ENCODE measurements around the gene KCNJ10. TPM values are rescaled to one million over a fixed set of nuclear protein-coding genes. Genes with fewer than 3 reads are reported as not detected.

The KCNJ10 gene
- total RNA-seq, 1 experiment from 2014 or later: 1.4 TPM

DNA sequence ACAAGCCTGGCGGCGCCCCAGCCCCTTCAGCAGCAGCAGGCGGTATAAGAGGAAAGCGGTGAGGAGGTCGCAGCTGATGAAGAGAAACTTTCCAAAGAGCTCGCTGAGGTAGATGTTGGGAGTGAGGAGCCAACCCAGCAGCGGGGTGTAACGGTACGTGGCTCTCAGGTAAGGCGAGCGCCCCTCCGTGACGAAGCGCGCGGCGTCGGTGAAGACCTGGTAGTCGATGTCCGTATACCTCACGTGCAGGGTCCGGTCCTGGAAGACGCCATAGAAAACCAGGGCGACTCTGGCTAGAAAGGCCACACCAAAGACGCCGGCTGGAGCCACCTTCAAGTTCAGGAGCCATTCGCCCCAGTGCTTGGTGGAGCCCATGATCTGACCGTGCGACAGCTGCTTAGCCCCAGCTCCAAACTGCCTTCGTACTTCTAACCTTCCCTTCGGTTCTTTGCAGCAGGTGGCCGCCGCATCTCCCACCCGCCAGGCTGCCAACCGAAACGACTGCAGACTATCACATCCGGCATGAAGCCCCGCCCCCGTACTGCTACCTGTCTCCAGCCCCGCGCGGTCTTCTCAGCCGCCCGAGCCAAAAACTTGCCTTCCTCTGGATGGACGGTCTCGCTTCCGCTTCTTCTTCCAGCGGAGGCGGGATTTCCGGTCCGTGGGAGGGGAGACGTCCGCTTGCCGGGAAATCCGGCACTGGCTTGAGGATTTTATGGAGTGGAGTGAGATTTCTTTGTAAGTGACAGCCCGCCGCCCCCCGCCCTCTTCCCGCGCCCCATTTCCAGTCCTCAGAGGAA is 38.4 kb downstream of the KCNJ10 start, which contains the start of gene PIGM:
TSS of gene PIGM (minus strand) at position 626 of the 800 bp plus-strand sequence. CDS start at position 375, 251 bp downstream.
- peak within 1 kb of the TSS; percentile 91 for H3K4me3 Mint-ChIP-seq
- TF ChIP-seq ZNF232 (CRISPR knock-in tag; IDR thresholded peaks at IDR 0.05) (0 out of 2 replicates have a peak, but pooled peaks have one; percentile 12), FOXP1 (CRISPR knock-in tag; IDR thresholded peaks at IDR 0.05; ENCODE audit: borderline replicate concordance) (peak; percentile 69; the same call in 1 of the 2 replicates), TEAD1 (CRISPR knock-in tag; IDR thresholded peaks at IDR 0.05) (peak; percentile 48; the same call in 1 of the 2 replicates), ZNF532 (CRISPR knock-in tag; IDR thresholded peaks at IDR 0.05; ENCODE audit: borderline replicate concordance) (no peak), MAX (CRISPR knock-in tag; IDR thresholded peaks at IDR 0.05) (peak; percentile 87), KAT7 (CRISPR knock-in tag; IDR thresholded peaks at IDR 0.05; ENCODE audit: borderline replicate concordance) (no peak), NFE2L1 (CRISPR knock-in tag; IDR thresholded peaks at IDR 0.05) (no peak), GABPB1 (CRISPR knock-in tag; IDR thresholded peaks at IDR 0.05) (peak; percentile 49; the same call in 1 of the 2 replicates), ETV6 (CRISPR knock-in tag; IDR thresholded peaks at IDR 0.05) (peak; percentile 70; the same call in 1 of the 2 replicates), PRDM15 (CRISPR knock-in tag; IDR thresholded peaks at IDR 0.05) (peak; percentile 99), ZNF317 (CRISPR knock-in tag; IDR thresholded peaks at IDR 0.05; ENCODE audit: borderline replicate concordance, low read depth) (no peak), FOXK1 (CRISPR knock-in tag; IDR thresholded peaks at IDR 0.05) (peak; percentile 54), IRF2 (CRISPR knock-in tag; IDR thresholded peaks at IDR 0.05; ENCODE audit: borderline replicate concordance, low read depth) (no peak), ZNF281 (CRISPR knock-in tag; IDR thresholded peaks at IDR 0.05) (0 out of 2 replicates have a peak, but pooled peaks have one; percentile 12), E2F1 (CRISPR knock-in tag; IDR thresholded peaks at IDR 0.05) (0 out of 2 replicates have a peak, but pooled peaks have one; percentile 12), SMAD3 (CRISPR knock-in tag; IDR thresholded peaks at IDR 0.05; ENCODE audit: borderline replicate concordance) (0 out of 2 replicates have a peak, but pooled peaks have one; percentile 4)
- TF ChIP-seq, protein P1, sequence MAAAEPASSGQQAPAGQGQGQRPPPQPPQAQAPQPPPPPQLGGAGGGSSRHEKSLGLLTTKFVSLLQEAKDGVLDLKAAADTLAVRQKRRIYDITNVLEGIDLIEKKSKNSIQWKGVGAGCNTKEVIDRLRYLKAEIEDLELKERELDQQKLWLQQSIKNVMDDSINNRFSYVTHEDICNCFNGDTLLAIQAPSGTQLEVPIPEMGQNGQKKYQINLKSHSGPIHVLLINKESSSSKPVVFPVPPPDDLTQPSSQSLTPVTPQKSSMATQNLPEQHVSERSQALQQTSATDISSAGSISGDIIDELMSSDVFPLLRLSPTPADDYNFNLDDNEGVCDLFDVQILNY (CRISPR knock-in tag; IDR thresholded peaks at IDR 0.05): peak; percentile 81; the same call in 1 of the 2 replicates

More for the DNA sequence above, 38.4 kb downstream of the KCNJ10 start, which contains the start of gene PIGM:
- ChIA-PET CTCF (interaction anchor here (0.8 to 5.8 kb wide), 9 partner anchors 9 to 251 kb away, joined by 3 to 35 read pairs (median 13); partner anchors contain the start of gene DUSP23), POLR2A (interaction anchor here (0.6 to 1.1 kb wide), 4 partner anchors 10 to 369 kb away, joined by 3 to 4 read pairs (median 3); partner anchors contain the start of gene VANGL2)
- Mint-ChIP-seq H3K36me3 (no peaks in the 10 kb centered on the region), H3K27me3 (ENCODE audit: low read depth) (peaks cover 12% of the 10 kb centered on the region; the same call in 1 of the 2 replicates), H3K4me1 (peaks cover 17% of the 10 kb centered on the region), H3K27ac (peak within 1 kb of the TSS; percentile 97), H3K9me3 (no peaks in the 10 kb centered on the region)
- ATAC-seq (peak; percentile 98), DNase-seq (ENCODE audit: low spot score) (peak; percentile 99)

All from WTC11 (cell line).